DOHH2 (cell line): Measurements from ENCODE around the gene NRXN3.

Experiments used
- H3F3A ChIP-seq: fragments of 200-600 bp; sonication (generic), shearing (Covaris generic); 2 replicates; pipeline ENCODE4 v1.6.0; 2016; ENCODE audit warnings: antibody characterized with exemption, mild to moderate bottlenecking; ENCODE audit not compliant: control insufficient read depth, insufficient read depth
- H3K27ac ChIP-seq: fragments of 200-600 bp; sonication (generic); 2 replicates; pipeline ENCODE4 v1.5.1; 2014; ENCODE audit warnings: low read depth, mild to moderate bottlenecking, low read length, moderate library complexity
- H3K27me3 ChIP-seq: fragments of 200-600 bp; sonication (generic); 2 replicates; pipeline ENCODE4 v1.6.1; 2014; ENCODE audit warnings: mild to moderate bottlenecking, low read length, mixed read lengths; ENCODE audit not compliant: control insufficient read depth
- H3K36me3 ChIP-seq: fragments of 200-600 bp; sonication (generic); 2 replicates; pipeline ENCODE4 v1.6.1; 2014; ENCODE audit warnings: mild to moderate bottlenecking, low read length, moderate library complexity, mixed read lengths; ENCODE audit not compliant: control insufficient read depth
- H3K4me1 ChIP-seq: fragments of 200-600 bp; sonication (generic); 2 replicates; pipeline ENCODE4 v1.6.1; 2014; ENCODE audit warnings: mild to moderate bottlenecking, low read length, mixed read lengths; ENCODE audit not compliant: control insufficient read depth
- H3K4me2 ChIP-seq: fragments of 200-600 bp; sonication (generic); 2 replicates; pipeline ENCODE4 v1.6.0; 2014; ENCODE audit warnings: mild to moderate bottlenecking, low read length, moderate library complexity
- H3K4me3 ChIP-seq: fragments of 200-600 bp; sonication (generic); 2 replicates; pipeline ENCODE4 v1.5.1; 2014; ENCODE audit warnings: mild to moderate bottlenecking, low read length, mixed read lengths
- H3K79me2 ChIP-seq: fragments of 200-600 bp; sonication (generic); 2 replicates; pipeline ENCODE4 v1.6.1; 2014; ENCODE audit warnings: mild to moderate bottlenecking, low read length, mixed read lengths; ENCODE audit not compliant: control insufficient read depth
- H3K9me2 ChIP-seq: fragments of 200-600 bp; sonication (generic); replicated peaks from 2 replicates; pipeline ENCODE4 v1.6.1; 2014; ENCODE audit warnings: mild to moderate bottlenecking, low read length, mixed read lengths; ENCODE audit not compliant: control insufficient read depth
- H3K9me3 ChIP-seq: fragments of 200-600 bp; sonication (generic); 2 replicates; pipeline ENCODE4 v1.6.1; 2014; ENCODE audit warnings: antibody characterized with exemption, low read length, mixed read lengths; ENCODE audit not compliant: control insufficient read depth, insufficient read depth
- H4K20me1 ChIP-seq: fragments of 200-600 bp; sonication (generic); 2 replicates; pipeline ENCODE4 v1.6.0; 2014; ENCODE audit warnings: low read depth, mild to moderate bottlenecking, antibody characterized with exemption, low read length, moderate library complexity; ENCODE audit not compliant: control insufficient read depth, insufficient read depth
- EZH2phosphoT487 ChIP-seq: fragments of 200-600 bp; sonication (generic); IDR thresholded peaks from 2 replicates; pipeline ENCODE4 v1.6.1; 2017; ENCODE audit warnings: borderline replicate concordance, mild to moderate bottlenecking, antibody characterized with exemption, low read length, moderate library complexity, mixed read lengths
- TF ChIP-seq, protein P1 (sequence below): fragments of 200-600 bp; sonication (generic); IDR thresholded peaks from one replicate; pipeline ENCODE4 v1.5.1; 2014; ENCODE audit warnings: antibody characterized with exemption, mild to moderate bottlenecking, low read depth, low read length; ENCODE audit not compliant: poor library complexity, severe bottlenecking

NRXN3 gene

DNA sequence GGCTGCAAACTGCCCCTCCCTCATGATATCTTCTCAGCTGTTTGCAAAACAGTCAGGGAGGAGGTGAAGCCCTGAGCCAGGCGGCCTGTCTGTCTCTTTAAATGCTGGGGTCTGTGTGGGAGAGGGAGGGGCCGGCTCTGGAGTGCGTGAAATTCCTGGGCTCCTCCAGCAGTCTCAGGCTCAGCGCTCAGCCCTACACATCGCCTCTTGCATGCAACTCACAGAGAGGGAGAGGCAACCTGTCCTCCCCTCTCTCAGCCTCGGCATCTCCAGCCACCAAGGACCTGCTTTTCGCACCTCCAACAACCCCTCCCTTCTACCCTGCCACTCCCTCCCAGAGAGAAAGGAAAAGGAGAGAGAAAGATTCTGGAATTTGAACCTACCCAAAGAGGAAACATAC lies at the start of gene NRXN3:
Gene NRXN3 (plus strand): TSS at position 171 of the 400 bp plus-strand sequence. CDS start 72,721 bp downstream, outside the sequence.
- H3K4me3 ChIP-seq: no peak within 1 kb of the TSS
- H3F3A ChIP-seq: no peaks in the 10 kb centered on the region
- no peak within 1 kb of the TSS for H3K27ac ChIP-seq
- no peaks in the 10 kb centered on the region for H3K4me1 ChIP-seq
- H3K4me2 ChIP-seq: no peak within 1 kb of the TSS
- H3K79me2 ChIP-seq: no peaks in the 10 kb centered on the region
- TF ChIP-seq, protein P1, sequence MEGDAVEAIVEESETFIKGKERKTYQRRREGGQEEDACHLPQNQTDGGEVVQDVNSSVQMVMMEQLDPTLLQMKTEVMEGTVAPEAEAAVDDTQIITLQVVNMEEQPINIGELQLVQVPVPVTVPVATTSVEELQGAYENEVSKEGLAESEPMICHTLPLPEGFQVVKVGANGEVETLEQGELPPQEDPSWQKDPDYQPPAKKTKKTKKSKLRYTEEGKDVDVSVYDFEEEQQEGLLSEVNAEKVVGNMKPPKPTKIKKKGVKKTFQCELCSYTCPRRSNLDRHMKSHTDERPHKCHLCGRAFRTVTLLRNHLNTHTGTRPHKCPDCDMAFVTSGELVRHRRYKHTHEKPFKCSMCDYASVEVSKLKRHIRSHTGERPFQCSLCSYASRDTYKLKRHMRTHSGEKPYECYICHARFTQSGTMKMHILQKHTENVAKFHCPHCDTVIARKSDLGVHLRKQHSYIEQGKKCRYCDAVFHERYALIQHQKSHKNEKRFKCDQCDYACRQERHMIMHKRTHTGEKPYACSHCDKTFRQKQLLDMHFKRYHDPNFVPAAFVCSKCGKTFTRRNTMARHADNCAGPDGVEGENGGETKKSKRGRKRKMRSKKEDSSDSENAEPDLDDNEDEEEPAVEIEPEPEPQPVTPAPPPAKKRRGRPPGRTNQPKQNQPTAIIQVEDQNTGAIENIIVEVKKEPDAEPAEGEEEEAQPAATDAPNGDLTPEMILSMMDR: no peak
- no peak for TF ChIP-seq EZH2phosphoT487
- no peaks in the 10 kb centered on the region for H4K20me1 ChIP-seq
- peaks cover 7% of the 10 kb centered on the region; the same call in 1 of the 2 replicates for H3K27me3 ChIP-seq
- H3K9me2 ChIP-seq: no peaks in the 10 kb centered on the region
- no peaks in the 10 kb centered on the region for H3K36me3 ChIP-seq
- H3K9me3 ChIP-seq: no peaks in the 10 kb centered on the region

DNA sequence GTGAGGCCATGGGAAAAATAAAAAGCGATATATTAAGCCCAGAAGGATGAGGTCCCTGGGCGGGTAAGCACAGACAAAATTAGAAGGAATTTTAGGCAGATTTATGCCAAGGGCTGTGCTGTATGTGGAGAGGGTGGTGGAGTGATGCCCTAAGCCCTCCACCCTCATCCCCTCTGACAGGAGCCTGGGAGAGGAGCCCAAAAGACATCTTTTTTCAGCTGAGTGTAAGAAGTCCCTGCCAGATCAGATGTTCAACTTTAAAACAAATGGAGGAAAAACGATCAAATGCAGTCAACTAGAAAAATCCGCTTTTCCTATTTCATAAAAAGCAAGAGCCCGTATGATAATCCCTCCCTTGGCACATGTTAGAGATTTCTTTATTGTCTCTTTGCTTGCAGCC lies 47.7 kb upstream of the NRXN3 start:
- no peaks in the 10 kb centered on the region for H4K20me1 ChIP-seq
- TF ChIP-seq, protein P1: no peak
- no peak for TF ChIP-seq EZH2phosphoT487
- no peak overlapping the region for H3K4me3 ChIP-seq
- no peak overlapping the region for H3K4me2 ChIP-seq
- H3K9me3 ChIP-seq: no peaks in the 10 kb centered on the region
- no peaks in the 10 kb centered on the region for H3K36me3 ChIP-seq
- no peaks in the 10 kb centered on the region for H3K4me1 ChIP-seq
- H3K9me2 ChIP-seq: no peaks in the 10 kb centered on the region
- H3K79me2 ChIP-seq: no peaks in the 10 kb centered on the region
- no peaks in the 10 kb centered on the region for H3F3A ChIP-seq
- H3K27me3 ChIP-seq: no peaks in the 10 kb centered on the region
- no peak overlapping the region for H3K27ac ChIP-seq

DNA sequence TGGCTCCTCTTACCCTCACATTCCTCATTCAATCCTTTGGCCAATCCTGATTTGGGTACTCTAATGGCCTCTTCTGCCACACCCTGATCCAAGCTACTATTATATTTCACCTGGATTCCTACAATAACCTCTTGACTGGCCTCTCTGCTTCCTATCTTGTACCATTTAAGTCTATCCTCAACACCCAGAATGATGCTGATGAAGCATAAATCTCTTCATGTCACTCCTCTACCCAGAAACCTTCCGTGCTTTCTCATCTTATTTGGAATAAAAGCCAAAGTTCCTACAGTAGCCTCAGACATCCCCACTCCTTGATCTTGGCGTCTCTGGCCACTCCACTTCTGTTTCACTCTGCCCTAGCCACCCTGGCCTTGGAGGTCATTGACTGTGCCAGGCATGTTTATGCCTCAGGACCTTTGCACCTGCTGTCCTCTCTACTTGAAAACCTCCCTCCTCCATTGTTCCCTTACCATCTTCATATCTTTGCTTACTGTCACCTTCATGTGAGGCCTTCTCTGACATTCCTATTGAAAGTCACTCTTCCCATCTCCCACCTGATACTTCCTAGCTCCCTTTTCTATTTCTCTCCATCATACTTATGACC lies 46.4 kb upstream of the NRXN3 start:
- H3K36me3 ChIP-seq: no peaks in the 10 kb centered on the region
- no peaks in the 10 kb centered on the region for H3K9me3 ChIP-seq
- no peaks in the 10 kb centered on the region for H3K4me1 ChIP-seq
- TF ChIP-seq, protein P1: no peak
- TF ChIP-seq EZH2phosphoT487: no peak
- no peak overlapping the region for H3K4me2 ChIP-seq
- H3K27ac ChIP-seq: no peak overlapping the region
- H3F3A ChIP-seq: no peaks in the 10 kb centered on the region
- no peaks in the 10 kb centered on the region for H4K20me1 ChIP-seq
- no peak overlapping the region for H3K4me3 ChIP-seq
- H3K27me3 ChIP-seq: no peaks in the 10 kb centered on the region
- no peaks in the 10 kb centered on the region for H3K9me2 ChIP-seq
- no peaks in the 10 kb centered on the region for H3K79me2 ChIP-seq
